ENCODE data around the gene HMGCL.

DNA sequence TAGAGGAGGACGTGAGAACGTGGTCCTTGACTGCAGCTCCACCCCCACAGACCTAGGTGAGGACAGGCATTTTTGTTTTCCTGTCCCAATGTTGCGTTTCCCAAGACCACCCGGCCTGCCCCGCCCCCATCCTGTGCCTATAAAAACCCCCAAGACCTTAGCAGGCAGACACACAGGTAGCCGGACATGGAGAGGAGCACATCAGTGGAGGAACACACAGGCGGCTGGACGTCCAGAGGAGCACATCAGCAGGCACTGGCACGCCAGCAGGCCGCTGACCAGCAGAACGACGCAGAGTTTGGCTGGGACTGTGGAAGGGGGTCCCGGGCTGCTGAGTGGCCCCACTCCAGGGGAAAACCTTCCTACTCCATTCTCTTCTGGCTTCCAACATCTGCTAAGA lies 12.7 kb upstream of the HMGCL start:
- TF ChIP-seq, protein P1, sequence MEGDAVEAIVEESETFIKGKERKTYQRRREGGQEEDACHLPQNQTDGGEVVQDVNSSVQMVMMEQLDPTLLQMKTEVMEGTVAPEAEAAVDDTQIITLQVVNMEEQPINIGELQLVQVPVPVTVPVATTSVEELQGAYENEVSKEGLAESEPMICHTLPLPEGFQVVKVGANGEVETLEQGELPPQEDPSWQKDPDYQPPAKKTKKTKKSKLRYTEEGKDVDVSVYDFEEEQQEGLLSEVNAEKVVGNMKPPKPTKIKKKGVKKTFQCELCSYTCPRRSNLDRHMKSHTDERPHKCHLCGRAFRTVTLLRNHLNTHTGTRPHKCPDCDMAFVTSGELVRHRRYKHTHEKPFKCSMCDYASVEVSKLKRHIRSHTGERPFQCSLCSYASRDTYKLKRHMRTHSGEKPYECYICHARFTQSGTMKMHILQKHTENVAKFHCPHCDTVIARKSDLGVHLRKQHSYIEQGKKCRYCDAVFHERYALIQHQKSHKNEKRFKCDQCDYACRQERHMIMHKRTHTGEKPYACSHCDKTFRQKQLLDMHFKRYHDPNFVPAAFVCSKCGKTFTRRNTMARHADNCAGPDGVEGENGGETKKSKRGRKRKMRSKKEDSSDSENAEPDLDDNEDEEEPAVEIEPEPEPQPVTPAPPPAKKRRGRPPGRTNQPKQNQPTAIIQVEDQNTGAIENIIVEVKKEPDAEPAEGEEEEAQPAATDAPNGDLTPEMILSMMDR (conservative IDR thresholded peaks at IDR 0.05) = no peak
- TF ChIP-seq ZFX (IDR thresholded peaks at IDR 0.05) = no peak
